GM18873 (cell line): Measurements from ENCODE around the gene INTS7.

Experiments
- ATAC-seq: cut with Tn5 transposase; IDR thresholded peaks from one replicate; pipeline ENCODE4 v1.9.1; 2021; ENCODE audit warnings: mild to moderate bottlenecking, moderate library complexity, moderate number of reproducible peaks; ENCODE audit not compliant: unreplicated experiment, low FRiP score

Gene INTS7

DNA sequence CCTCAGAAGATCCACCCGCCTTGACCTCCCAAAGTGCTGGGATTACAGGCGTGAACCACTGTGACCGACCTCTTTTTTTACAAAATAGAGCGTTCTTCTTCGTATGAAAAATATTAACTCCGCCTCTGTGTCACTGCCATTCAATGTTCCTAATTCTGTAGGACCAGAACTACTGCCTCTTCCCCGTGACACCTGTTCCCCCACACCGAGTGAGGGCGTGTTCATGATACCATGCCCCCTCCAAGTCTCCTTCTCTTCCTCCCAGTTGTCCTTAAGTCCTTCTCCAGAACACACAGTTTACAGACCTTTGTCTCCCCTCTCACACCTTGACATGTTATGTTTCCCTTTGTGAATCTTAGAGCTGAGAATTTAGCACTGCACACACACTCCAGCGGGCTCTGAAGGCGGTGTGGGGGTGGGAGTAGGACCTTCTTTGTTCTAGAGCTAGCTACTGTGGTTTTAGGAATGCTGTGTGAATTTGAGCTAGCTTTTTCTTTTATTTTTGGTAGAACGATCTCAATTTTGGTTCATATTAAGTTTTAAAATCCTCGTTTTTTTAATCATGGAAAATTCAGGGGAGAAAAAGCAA is 122.4 kb downstream of the INTS7 start:
- no peak for ATAC-seq

DNA sequence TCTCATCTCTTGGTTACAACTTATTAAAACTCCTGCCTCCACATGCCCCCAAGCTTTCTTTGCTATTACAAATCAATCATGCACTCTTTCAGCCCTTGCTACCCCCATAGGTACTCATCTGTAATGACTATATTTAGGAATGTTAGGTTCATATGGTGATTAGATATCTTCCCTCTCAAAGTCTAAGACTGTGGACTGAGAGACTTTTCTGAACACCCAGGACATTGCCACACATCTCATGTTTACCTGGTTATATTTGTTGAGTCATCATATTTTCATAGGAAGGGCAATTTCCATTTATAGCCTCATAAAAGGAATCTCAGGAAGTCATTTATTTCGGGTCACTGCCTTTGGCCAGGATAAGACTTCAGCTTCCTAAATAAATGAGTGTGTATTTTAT is 123.3 kb downstream of the INTS7 start:
- ATAC-seq, result no peak

DNA sequence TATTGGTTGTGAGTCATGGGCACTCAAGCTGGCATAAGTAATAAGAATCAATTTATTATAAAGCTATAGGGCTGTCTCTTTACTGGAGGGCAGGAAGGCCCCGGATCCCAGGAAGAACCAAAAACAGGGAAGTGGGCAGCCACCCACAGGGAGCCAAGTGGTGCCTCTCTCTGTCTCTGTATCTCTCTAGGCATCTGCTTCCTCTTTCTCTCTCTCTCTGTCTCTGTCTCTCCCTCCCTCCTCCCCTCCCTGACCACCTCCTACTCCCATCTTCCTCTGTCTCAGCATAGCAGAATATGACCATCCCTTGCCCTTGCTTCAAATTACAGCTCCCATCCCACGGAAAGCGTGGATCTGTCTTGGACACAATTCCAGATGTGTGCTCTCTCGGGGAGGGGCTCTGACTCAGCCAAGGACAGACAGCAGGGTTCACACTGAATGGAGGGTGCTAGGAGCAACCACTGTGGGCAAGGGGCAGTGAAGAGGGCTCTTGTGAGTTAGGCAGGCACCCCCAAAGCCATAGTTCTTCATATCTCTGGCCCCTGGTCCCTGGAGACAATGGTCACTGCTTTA is 124.4 kb downstream of the INTS7 start:
- no peak for ATAC-seq

DNA sequence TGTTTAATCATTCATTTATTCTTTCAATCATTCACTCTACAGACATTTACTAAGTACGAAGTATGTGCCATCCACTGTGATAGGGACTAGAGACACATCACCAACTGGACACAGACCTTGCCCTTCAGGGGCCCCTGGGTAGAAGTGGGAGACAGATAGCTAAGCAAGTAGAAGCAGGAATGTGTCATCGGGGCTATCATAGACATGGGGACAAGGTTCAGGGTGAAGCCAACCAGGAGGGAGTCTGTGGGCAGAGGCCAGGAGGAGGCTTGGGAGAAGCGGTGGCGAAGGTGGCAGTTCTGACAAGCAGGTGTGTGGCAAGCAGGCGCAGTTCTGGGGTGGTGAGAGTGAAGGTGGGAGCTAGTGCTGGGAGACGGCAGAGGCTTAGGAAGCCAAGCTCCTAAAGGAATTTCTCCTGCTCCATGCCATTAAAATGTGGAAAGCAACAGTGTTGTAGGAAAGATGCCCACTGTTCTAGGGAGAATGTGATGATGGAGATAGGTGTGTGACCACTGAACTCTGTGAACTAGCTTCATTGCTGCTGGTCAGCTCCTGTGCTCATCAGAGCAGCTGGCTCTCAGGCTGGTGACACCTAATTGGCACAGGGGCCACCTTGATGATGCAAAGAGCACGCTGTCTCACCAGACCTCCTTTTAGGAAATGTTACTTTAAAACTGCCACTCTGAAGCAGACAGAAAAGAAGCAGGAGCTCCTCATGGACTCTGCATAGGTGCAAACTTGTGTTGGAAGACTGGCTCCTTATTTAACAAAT is 125.1 kb downstream of the INTS7 start:
- no peak for ATAC-seq

DNA sequence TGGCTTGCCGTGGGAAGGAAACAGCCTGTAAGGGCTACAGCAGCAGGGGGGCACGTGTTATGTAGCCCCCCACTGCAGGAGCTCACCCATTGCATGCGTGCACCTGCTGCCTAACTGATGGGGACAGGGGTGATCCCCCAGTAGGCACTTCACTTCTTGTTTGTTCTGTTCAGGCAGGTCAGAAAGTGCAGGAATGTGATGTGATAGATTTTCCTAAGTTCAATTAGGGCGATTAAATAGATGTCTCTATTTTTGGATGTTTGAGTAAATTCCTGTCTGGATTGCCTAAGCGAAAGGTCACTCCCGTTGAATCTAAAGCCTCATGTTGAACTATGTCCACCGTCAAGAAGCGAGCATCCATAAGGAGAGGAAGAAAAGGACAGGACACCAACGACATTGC is 126.0 kb downstream of the INTS7 start:
- no peak for ATAC-seq

DNA sequence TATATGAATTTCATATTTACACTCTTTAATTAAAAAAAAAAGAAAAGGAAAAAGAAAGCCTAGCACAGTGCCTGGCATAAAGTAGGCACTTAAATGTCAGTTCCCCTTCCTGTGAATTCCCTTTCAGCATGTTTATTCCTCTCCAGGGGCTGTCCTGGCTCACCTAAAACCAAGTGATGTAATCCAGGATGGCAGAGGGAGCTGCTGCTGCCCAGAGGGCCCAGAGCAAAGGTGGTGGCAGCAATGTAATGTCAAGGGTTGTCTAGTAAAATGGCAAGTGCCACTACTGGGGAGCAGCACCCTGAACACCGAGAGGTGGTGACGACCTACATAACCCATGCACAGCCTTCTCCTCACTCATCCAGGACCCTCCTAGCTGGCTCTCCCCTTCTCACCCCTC is 126.4 kb downstream of the INTS7 start:
- no peak for ATAC-seq

DNA sequence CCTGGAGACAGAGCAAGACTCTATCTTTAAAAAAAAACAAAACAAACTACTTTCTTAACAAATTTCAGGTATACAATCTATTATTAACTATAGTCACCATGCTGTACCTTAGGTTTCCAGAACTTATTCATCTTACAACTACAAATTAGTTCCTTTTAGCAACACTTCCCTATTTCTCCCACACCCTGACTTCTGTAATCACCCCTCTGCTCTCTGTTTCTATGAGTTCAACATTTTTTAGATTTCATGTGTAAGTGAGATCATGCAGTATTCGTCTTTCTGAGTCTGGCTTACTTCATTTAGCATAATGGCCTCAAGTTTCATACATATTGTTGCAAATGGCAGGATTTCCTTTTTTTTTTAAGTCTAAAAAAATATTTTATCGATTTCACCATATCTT is 126.9 kb downstream of the INTS7 start:
- no peak for ATAC-seq

DNA sequence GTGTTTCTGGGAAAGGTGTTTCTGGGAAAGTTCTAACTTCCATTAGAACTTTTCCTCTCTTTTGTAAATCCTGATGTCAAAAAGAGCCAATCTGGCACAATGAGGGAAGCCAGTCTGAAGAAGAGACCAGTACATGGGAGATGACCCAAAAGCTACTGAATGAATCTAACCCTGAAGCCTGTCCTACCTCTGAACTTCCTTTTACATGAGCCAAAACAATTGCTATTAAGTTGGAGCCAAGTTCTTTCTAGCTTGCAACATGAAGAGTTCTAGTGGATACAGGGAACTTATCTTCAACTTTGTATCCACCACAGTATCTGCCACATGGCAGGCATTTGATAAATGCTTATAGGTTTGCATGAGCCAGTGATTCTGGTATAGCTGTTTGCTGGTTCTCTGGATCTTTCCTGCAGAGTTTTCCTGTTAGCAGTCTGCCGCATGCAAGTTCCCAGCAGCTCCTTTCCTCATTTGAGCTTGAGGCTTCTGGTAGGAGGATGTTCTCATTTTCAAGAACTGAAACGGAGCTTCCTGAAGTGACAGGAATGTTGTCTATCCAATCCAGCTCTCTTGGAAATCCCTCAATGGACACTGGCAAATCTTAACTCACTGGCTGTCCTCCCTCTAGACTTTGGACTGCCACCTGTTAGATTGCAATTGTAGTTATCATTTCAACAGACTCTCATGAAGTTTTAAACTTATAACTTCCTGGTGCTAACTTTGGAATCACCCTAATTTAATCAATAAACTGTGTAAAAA is 131.7 kb downstream of the INTS7 start:
- no peak for ATAC-seq

DNA sequence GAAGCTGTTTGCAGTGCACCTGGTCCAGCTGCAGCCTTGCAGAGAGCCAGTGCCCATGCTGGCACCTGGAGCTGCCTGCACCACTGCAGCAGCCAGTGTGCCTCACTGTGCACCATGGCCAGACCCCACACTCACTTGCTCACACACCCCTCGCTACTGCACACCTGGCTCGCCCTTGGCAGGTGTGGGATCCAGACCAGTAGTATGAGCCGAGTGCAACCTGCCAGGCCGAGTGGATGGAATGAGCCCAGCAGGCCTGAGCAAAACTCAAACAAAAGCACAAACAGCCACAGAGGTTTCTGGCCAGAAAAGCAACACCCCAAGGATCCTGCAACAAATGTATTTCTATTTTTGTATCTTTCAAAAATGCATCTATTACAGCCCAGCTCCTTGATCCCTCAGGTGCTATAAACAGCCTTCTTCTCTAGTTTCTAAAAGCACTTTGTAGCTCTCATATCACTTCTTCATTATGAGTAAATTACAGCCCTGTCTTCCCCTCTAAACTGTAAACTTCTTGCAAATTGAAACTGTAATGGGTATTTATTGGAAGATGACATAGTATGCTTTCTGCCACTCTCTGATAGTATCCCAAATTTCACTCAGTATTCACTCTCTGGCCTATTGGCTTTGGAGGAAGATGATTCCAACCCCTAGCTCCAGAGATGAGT is 132.6 kb downstream of the INTS7 start:
- no peak for ATAC-seq

DNA sequence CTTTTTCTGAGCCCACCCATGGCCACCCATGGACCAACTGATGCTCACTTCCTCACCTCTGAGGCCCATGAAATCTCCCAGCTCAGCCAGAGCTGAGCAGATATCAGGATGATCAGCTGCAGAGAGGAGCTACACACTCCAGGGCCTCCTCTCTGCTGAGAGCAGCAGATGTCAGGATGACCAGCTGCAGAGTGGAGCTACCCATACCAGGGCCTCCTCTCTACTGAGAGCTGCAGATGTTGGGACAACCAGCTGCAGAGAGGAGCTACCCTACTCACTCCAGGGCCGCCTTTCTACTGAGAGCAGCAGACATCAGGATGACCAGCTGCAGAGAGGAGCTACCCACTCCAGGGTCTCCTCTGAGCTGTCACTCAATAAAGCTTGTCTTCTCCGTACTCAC is 133.4 kb downstream of the INTS7 start:
- no peak for ATAC-seq

DNA sequence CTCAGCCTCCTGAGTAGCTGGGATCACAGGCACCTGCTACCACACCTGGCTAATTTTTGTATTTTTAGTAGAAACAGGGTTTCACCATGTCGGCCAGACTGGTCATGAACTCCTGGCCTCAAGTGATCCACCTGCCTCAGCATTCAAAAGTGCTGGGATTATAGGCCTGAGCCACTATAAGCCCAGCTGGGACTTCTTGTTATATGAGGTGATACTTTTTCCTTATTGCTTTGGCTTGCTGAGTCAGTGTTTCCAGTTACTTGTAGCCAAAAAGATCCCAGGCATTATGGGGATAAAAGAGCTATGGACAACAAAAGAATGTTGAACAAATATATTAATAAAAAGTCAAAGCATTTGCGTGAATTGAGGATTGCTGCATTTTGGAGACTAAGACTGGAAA is 134.9 kb downstream of the INTS7 start:
- no peak for ATAC-seq

DNA sequence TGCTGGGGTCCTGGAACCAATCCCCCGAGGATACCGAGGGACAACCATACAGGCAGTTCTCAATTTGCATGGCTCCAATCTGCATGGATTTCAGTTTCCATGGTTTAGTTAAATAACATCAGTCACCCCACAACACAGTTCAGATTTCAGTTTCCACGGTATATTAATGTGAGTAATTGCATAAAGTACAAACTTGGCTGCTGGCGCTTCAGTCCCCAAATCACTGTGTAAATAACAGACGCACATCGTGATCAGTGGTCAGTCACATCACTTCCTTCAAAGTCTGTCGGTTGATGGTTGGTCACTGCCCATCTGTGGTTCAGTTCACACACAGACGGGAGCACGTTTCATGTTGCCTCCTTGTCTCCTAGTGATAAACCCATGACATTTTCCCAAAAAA is 138.4 kb downstream of the INTS7 start:
- no peak for ATAC-seq

DNA sequence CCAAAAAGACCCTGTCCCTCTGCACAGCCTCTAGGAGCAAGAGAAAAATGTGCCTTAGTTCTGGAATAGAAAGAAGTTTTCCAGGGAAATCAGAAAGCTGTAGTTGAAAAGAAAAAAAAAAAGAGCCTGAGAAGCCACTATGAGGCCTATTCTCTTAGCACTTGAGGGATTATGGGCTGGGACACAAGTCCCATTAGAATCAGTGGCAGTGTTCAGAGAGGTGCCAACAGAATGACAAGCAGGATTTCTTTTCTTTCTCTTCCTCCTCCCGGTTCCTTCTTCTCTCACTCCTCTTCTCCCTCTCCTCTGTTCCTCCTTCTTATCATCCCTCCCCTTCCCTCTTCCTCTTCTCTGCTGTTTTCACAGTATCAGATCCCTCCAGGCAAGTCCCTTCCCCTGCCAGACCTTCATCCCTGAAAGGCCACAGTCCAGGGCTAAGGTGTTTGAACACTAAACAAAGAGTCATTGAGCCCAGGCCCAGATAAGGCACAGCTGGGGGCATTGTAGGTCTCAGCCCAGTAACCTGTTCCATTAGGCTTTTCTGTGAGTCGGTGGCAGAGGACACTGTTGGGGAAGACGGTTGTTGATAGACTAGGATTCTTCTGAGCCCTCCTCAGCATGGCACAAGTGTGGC is 140.1 kb downstream of the INTS7 start:
- ATAC-seq, result no peak

DNA sequence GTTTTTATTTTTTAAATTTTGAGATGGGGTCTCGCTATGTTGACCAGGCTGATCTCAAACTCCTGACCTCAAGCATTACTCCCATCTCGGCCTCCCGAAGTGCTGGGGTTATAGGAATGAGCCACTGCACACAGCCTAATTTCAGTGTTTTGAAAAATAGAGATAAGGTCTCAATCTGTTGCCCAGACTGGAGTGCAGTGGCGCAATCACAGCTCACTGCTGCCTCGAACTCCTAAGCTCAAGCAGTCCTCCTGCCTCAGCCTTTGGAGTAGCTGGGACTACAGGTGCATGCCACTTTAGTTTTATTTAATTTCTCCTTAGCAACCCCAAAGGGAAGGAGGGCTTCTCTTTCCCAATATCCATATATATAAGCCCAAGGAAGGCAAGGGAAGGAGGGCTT is 141.0 kb downstream of the INTS7 start:
- ATAC-seq, result no peak

DNA sequence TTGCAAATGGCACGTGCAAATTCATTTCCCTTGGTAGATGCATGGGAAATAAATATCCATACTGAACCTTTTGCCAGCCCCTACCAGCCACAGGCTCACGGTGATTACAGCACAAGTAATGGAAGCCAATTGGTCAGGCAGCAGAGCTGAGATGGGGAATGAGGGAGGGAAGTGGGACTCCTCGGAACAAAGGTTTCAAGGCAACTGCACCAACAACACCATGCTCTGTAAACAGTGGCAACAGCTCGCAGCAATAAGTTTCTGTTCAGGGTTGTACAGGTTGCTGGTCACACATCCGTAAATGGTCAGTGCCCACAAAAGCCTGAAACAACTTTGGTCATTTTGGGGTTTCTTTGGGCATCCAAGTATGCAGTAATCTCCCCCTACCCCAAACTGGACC is 142.1 kb downstream of the INTS7 start:
- ATAC-seq, result no peak

DNA sequence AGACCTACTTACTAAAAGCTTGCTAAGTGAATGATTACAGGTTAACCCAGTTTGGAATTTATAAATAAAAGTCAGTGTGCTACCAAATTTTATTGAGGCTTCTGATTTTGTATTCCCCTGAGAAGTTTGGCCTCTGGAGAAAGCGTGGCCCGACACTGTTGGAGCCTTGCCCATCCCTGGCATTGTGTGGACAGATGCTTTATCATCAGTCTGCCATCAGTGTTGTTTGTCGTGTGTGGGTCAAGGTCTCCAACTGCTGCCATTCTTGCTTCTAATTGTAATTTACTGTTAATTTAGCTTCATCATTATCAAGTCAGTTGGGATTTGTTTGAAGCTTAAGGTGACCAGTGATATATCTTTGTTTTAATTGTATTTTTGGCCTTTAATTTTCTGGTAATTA is 142.8 kb downstream of the INTS7 start:
- ATAC-seq, result no peak

DNA sequence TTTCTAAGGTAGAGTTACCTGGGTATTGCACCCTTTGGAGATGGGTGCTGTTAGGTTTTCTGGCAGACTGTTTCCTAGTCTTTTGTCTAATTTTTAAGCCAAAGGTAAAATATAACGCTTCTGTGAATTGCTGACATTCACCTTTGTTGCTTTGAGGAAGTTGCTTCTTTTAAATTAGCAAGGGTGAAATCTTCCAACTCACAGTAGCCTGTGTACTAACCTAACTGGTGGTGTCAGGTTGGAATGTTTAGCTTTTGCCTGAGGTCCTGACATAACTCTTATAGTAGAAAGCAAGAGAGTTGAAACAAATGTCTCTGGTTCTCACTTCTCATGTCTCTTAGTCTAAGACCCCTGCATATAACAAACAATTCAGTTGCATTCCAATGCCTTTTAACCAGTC is 143.6 kb downstream of the INTS7 start:
- no peak for ATAC-seq
